Ovary (tissue), 9 donors: ENCODE data around the gene AKR7A2. TPM values are rescaled to one million over a fixed set of nuclear protein-coding genes. Genes with fewer than 3 reads are reported as not detected.

Source experiments
- DNase-seq, 5 donors: peaks; one replicate each; pipeline ENCODE4 v3.0.0-alpha.2; 2019 to 2020
- H3K27ac ChIP-seq, 2 donors: fragments of 200-600 bp; one replicate each; pipeline versions ENCODE4 v1.5.1 to v1.8.0; 2019 to 2022
- H3K27me3 ChIP-seq: fragments of 200-600 bp; one replicate; pipeline ENCODE4 v1.8.0; 2022
- H3K36me3 ChIP-seq: fragments of 200-600 bp; sonication (generic); one replicate; pipeline ENCODE4 v1.5.1; 2019
- H3K4me1 ChIP-seq: one replicate; pipeline ENCODE4 v1.8.1; 2013; ENCODE audit warnings: mild to moderate bottlenecking, moderate library complexity; ENCODE audit not compliant: insufficient read depth
- H3K4me3 ChIP-seq: fragments of 200-600 bp; sonication (generic); one replicate; pipeline ENCODE4 v1.5.1; 2017
- H3K9me3 ChIP-seq, 2 donors: fragments of 200-600 bp in 1 of 2; sonication (generic) in 1 of 2; one replicate each; pipeline versions ENCODE4 v1.5.1 to v1.8.1; 2013 to 2019; ENCODE audit warnings: mild to moderate bottlenecking in 1 of 2, moderate library complexity in 1 of 2
- EP300 ChIP-seq: sonication (generic); formaldehyde crosslinking; IDR thresholded peaks from one replicate; pipeline ENCODE4 v1.6.1; 2017; ENCODE audit warnings: antibody characterized with exemption
- POLR2A ChIP-seq: fragments of 450-650 bp; IDR thresholded peaks from one replicate; pipeline ENCODE4 v1.6.1; 2017; ENCODE audit warnings: antibody characterized with exemption, mild to moderate bottlenecking, moderate library complexity
- WGBS, 3 donors: extraction: QIAGEN DNeasy Blood & Tissue Kit in 1 of 3; methylation state at CpG; one replicate each; pipeline versions ENCODE4 v1.1.5 to v1.1.7; 2013 to 2017; 5-methylcytosine and 5-hydroxymethylcytosine counted together
- intact Hi-C, 4 donors: fragments of 100-400 bp; cut with DNase I; formaldehyde crosslinking; loops; one replicate each; pipeline versions ENCODE4 v1.11.0 to v1.15.1; 2022 to 2023
- polyA plus RNA-seq, 2 donors: library from polyadenylated mRNA; stranded (reverse); fragments of 200-250 nt in 1 of 2; fragments of 350-450 nt in 1 of 2; fragmentation: Illumina TruSeq in 1 of 2; extraction: RNeasy Lipid Tissue Mini Kit (QIAGEN cat#74804) in 1 of 2; gene quantifications; one replicate each; pipeline ENCODE4 v1.2.3, GENCODE V29; 2013 to 2014
- total RNA-seq, 7 donors: library from RNA; depleted of rRNA in 2 of 7; stranded (reverse); fragments of >200 nt in 2 of 7; fragmentation: NEBNext Ultra II Directional in 3 of 7; extraction: Animal tissue kit (Norgen Biotek cat#: 25700) in 3 of 7; gene quantifications; one replicate each; pipeline versions ENCODE4 v1.1.0 to v1.2.4, GENCODE V29; 2016 to 2023
- TF ChIP-seq, protein P1 (sequence below), 3 donors: fragments of 450-650 bp in 2 of 3; fragments of 200-600 bp in 1 of 3; IDR thresholded peaks; one replicate each; pipeline versions ENCODE4 v1.5.1 to v1.8.0; 2016 to 2022; ENCODE audit warnings: antibody characterized with exemption in 3 of 3, mild to moderate bottlenecking in 1 of 3
- donor health status: DM: no; HTN: no; CAD: no; lungs with moderate emphysema.
- donor health status: DM: no; HTN: no; CAD: no.
- donor health status: Bipolar disorder and iron deficiency.
- donor health status: DM: yes; HTN: yes; CAD: no.
- donor health status: DM: no; HTN: no; CAD: no.
- donor health status: DM: yes; HTN: yes; CAD: no.

AKR7A2 gene
- total and polyA plus RNA-seq, 9 donors, result 37.9 to 83.6 (median 55.6) TPM

DNA sequence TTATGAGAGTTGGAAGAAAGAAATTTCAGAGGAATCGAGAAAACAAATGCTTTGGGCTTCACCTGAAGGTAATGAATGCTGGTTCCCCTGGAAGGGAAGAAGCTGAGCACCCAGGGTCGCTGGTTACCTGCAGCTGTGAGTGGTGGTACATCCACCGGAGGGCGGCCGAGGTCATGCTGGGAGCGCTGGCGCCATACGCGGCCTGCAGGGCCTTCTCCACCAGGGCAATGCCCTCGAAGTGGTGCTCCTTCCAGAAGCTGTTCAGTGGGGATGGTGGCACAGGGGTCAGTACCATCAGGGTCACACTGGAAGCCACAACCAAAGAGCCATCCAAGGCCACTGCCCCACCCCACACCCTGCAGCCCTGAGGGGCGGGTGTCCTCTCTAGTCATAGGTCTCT lies 43.5 kb downstream of the AKR7A2 start:
- Histone ChIP-seq H3K36me3 (no peaks in the 10 kb centered on the region), H3K4me1 (no peaks in the 10 kb centered on the region), H3K4me3 (no peak overlapping the region), H3K9me3 (no peaks in the 10 kb centered on the region), H3K27ac (no peak overlapping the region), H3K27me3 (no peaks in the 10 kb centered on the region)
- TF ChIP-seq EP300, result no peak
- TF ChIP-seq, protein P1, sequence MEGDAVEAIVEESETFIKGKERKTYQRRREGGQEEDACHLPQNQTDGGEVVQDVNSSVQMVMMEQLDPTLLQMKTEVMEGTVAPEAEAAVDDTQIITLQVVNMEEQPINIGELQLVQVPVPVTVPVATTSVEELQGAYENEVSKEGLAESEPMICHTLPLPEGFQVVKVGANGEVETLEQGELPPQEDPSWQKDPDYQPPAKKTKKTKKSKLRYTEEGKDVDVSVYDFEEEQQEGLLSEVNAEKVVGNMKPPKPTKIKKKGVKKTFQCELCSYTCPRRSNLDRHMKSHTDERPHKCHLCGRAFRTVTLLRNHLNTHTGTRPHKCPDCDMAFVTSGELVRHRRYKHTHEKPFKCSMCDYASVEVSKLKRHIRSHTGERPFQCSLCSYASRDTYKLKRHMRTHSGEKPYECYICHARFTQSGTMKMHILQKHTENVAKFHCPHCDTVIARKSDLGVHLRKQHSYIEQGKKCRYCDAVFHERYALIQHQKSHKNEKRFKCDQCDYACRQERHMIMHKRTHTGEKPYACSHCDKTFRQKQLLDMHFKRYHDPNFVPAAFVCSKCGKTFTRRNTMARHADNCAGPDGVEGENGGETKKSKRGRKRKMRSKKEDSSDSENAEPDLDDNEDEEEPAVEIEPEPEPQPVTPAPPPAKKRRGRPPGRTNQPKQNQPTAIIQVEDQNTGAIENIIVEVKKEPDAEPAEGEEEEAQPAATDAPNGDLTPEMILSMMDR (IDR thresholded peaks at IDR 0.05), result no peak
- no peak for TF ChIP-seq POLR2A
- intact Hi-C loops, result no loop called here
- DNase-seq, result no peak
- 78 to 86% (median 85%) methylated on average over 11 of the region's 11 CpGs for WGBS, 3 donors

DNA sequence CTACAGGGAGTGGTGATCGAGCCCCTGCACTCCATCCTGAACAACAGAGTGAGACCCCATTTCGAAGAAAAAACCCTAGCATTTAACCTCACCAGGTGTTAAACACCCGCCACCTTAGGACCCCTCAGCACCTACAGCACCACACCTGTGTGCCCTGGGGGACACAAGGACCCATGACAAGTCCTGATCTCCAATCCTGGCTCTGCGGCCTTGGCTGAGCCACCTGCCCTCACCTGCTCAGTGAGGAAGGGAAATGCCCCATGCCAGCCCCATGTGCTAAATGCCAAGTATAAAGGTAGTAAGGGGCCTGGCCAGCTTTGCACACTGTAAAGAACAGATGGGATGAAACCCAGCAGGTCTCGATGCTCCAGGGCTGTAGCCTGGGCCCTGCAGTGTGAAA lies 49.2 kb downstream of the AKR7A2 start:
- no peak for DNase-seq
- no peaks in the 10 kb centered on the region for H3K36me3 ChIP-seq
- 84 to 91% (median 91%) methylated on average over 5 of the region's 5 CpGs for WGBS, 3 donors
- no peaks in the 10 kb centered on the region for H3K4me1 ChIP-seq
- TF ChIP-seq, protein P1 (IDR thresholded peaks at IDR 0.05), result no peak
- TF ChIP-seq EP300 (no peak), POLR2A (no peak)
- intact Hi-C loops, result no loop called here
- H3K4me3 ChIP-seq, result no peak overlapping the region
- no peaks in the 10 kb centered on the region for H3K27me3 ChIP-seq
- no peaks in the 10 kb centered on the region for H3K9me3 ChIP-seq
- H3K27ac ChIP-seq, result no peak overlapping the region

DNA sequence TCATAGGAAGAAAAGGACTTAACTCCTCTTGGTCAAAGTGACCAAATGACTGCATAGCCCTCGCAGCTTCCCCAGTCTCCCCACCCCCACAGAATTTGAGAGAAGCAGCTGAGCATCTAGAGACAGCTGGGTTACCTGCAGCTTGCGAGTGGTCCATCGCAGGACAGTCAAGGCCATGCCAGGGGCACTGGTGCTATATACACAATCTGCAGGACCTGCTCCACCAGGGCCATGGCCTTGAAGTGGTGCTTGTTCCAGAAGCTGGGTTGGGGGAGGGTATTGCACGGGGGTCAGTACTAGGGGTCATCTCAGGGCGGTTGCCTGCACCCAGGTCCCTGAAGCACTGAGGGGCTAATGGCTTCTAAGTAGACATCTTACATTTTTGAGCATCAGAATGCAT lies 49.9 kb downstream of the AKR7A2 start:
- Histone ChIP-seq H3K4me1 (no peaks in the 10 kb centered on the region), H3K27ac (no peak overlapping the region), H3K9me3 (no peaks in the 10 kb centered on the region), H3K4me3 (no peak overlapping the region), H3K27me3 (no peaks in the 10 kb centered on the region), H3K36me3 (no peaks in the 10 kb centered on the region)
- WGBS, 3 donors, result 50 to 74% (median 62%) methylated on average over 5 of the region's 5 CpGs
- no peak for DNase-seq
- intact Hi-C loops, result no loop called here
- TF ChIP-seq, protein P1 (IDR thresholded peaks at IDR 0.05), result no peak
- TF ChIP-seq EP300, result no peak
- no peak for TF ChIP-seq POLR2A

GRCh38 chr1:19260211-19261138 lies 51.5 kb downstream of the AKR7A2 start:
- WGBS, 3 donors, result 58 to 65% (median 60%) methylated on average over 21 of the region's 21 CpGs
- Histone ChIP-seq H3K4me1 (no peaks in the 10 kb centered on the region), H3K4me3 (no peak overlapping the region), H3K27me3 (no peaks in the 10 kb centered on the region), H3K27ac (no peak overlapping the region), H3K9me3 (no peaks in the 10 kb centered on the region), H3K36me3 (no peaks in the 10 kb centered on the region)
- TF ChIP-seq EP300 (no peak), POLR2A (no peak)
- TF ChIP-seq, protein P1 (IDR thresholded peaks at IDR 0.05), result no peak
- intact Hi-C loops, result no loop called here
- DNase-seq, result no peak
